ENCODE measurements around the gene DPYSL5. TPM values are rescaled to one million over a fixed set of nuclear protein-coding genes. Genes with fewer than 3 reads are reported as not detected.

DPYSL5 gene
- total and polyA plus RNA-seq, 2 of the 8 experiments (the other 6 are each of a cell fraction or from before 2014, with no cell fraction given): 11.9 to 16.4 TPM

- Histone ChIP-seq H3K79me2 (ENCODE audit: control insufficient read depth in 1 of 2, insufficient read depth in 2 of 2, low read length in 2 of 2) (no peaks in the 10 kb centered on the region), H2BK12ac (ENCODE audit: low read depth, low read length) (no peak overlapping the region), H4K5ac (ENCODE audit: insufficient read length, low read depth, low read length) (no peak overlapping the region), H3K4me3 (ENCODE audit: extremely low read depth in 1 of 4, insufficient read depth in 2 of 4, low read depth in 3 of 4, low read length in 4 of 4) (no peak overlapping the region), H3K27me3 (replicated peaks in 1 of 4; ENCODE audit: control insufficient read depth in 3 of 4, extremely low read depth in 1 of 4, insufficient read depth in 3 of 4, low read length in 3 of 4) (no peaks in the 10 kb centered on the region), H2BK5ac (ENCODE audit: low read depth, low read length) (no peak overlapping the region), H4K20me1 (replicated peaks in 1 of 2; ENCODE audit: control insufficient read depth in 1 of 2, insufficient read depth in 2 of 2, low read length in 2 of 2) (peaks cover 0 to 7% of the 10 kb centered on the region in 2 experiments), H3K36me3 (ENCODE audit: control insufficient read depth in 2 of 4, insufficient read depth in 4 of 4, low read length in 3 of 4) (no peaks in the 10 kb centered on the region), H3K56ac (replicated peaks; ENCODE audit: insufficient read length, low read depth, low read length) (no peak overlapping the region), H3K4me1 (replicated peaks in 1 of 4; ENCODE audit: control insufficient read depth in 3 of 4, insufficient read depth in 4 of 4, low read length in 3 of 4) (no peaks in the 10 kb centered on the region; a peak in 2 of 7 replicates), H3K23ac (ENCODE audit: insufficient read length) (no peak overlapping the region), H2AK5ac (ENCODE audit: low read depth, low read length) (no peak overlapping the region), H3K14ac (ENCODE audit: insufficient read length) (no peak overlapping the region), H3K79me1 (ENCODE audit: low read depth, low read length) (no peaks in the 10 kb centered on the region), H3K9ac (replicated peaks in 1 of 4; ENCODE audit: extremely low read depth in 1 of 4, low read depth in 3 of 4, low read length in 3 of 4) (no peak overlapping the region), H3K9me3 (ENCODE audit: insufficient read depth in 2 of 2, low read depth in 1 of 2, low read length in 1 of 2) (no peaks in the 10 kb centered on the region; a peak in 1 of 4 replicates), H4K91ac (replicated peaks; ENCODE audit: insufficient read length, low read length) (no peak overlapping the region), H3K18ac (ENCODE audit: extremely low read depth, low read length) (no peak overlapping the region), H2BK20ac (ENCODE audit: low read length) (no peak overlapping the region), H3K23me2 (ENCODE audit: low read depth, low read length) (no peaks in the 10 kb centered on the region), H4K8ac (ENCODE audit: extremely low read depth, insufficient read depth, low read length) (no peak overlapping the region), H2BK15ac (ENCODE audit: low read length) (no peak overlapping the region), H3K4me2 (ENCODE audit: insufficient read depth in 1 of 2, low read depth in 2 of 2, low read length in 2 of 2) (no peak overlapping the region), H3K27ac (ENCODE audit: low read depth, low read length) (no peak overlapping the region), H2AFZ (ENCODE audit: low read length) (no peak overlapping the region), H3K4ac (replicated peaks; ENCODE audit: insufficient read length, low read depth, low read length) (no peak overlapping the region), H2BK120ac (replicated peaks; ENCODE audit: low read depth, low read length) (no peak overlapping the region)
- FAIRE-seq (no peak), DNase-seq (ENCODE audit: low read depth in 1 of 2, low spot score in 2 of 2) (no peak)
- ChIA-PET CTCF (ENCODE audit: partially characterized antibody) (interaction anchor here (1.4 kb wide), 1 partner anchor 29 kb away, joined by 3 read pairs; no protein-coding TSS in a partner anchor), POLR2A (ENCODE audit: partially characterized antibody) (no interaction called here)
- 76% methylated on average over 2 of the region's 2 CpGs; no CpG with 5 or more reads in 1 of the 2 experiments for WGBS, 2 experiments (ENCODE audit: extremely low coverage in 1 of 2, insufficient coverage in 1 of 2, insufficient read length in 1 of 2, insufficient replicate concordance in 2 of 2, low coverage in 1 of 2, low lambda C conversion rate in 2 of 2, missing lambda C conversion rate in 1 of 2)
- no peak for TF ChIP-seq PHF8 (conservative IDR thresholded peaks at IDR 0.05; ENCODE audit: low read depth, low read length)
- TF ChIP-seq, protein P1, sequence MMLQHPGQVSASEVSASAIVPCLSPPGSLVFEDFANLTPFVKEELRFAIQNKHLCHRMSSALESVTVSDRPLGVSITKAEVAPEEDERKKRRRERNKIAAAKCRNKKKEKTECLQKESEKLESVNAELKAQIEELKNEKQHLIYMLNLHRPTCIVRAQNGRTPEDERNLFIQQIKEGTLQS (IDR thresholded peaks at IDR 0.05; ENCODE audit: insufficient read depth, low read depth, low read length): no peak
- TF ChIP-seq YY1 (IDR thresholded peaks at IDR 0.05; ENCODE audit: low read depth, low read length): no peak
- TF ChIP-seq POLR2A (IDR thresholded peaks at IDR 0.05; ENCODE audit: control extremely low read depth in 1 of 2, low read depth in 2 of 2, low read length in 2 of 2): no peak
- TF ChIP-seq CHD2 (IDR thresholded peaks at IDR 0.05; ENCODE audit: low read length): no peak
- TF ChIP-seq TEAD4 (IDR thresholded peaks at IDR 0.05; ENCODE audit: low read depth, low read length): no peak
- no peak for TF ChIP-seq BRCA1 (IDR thresholded peaks at IDR 0.05; ENCODE audit: low read depth, low read length)
- no peak for TF ChIP-seq RFX5 (IDR thresholded peaks at IDR 0.05; ENCODE audit: borderline replicate concordance, low read depth, low read length)
- no peak for TF ChIP-seq MAX (IDR thresholded peaks at IDR 0.05)
- TF ChIP-seq, protein P2, sequence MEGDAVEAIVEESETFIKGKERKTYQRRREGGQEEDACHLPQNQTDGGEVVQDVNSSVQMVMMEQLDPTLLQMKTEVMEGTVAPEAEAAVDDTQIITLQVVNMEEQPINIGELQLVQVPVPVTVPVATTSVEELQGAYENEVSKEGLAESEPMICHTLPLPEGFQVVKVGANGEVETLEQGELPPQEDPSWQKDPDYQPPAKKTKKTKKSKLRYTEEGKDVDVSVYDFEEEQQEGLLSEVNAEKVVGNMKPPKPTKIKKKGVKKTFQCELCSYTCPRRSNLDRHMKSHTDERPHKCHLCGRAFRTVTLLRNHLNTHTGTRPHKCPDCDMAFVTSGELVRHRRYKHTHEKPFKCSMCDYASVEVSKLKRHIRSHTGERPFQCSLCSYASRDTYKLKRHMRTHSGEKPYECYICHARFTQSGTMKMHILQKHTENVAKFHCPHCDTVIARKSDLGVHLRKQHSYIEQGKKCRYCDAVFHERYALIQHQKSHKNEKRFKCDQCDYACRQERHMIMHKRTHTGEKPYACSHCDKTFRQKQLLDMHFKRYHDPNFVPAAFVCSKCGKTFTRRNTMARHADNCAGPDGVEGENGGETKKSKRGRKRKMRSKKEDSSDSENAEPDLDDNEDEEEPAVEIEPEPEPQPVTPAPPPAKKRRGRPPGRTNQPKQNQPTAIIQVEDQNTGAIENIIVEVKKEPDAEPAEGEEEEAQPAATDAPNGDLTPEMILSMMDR (IDR thresholded peaks at IDR 0.05; ENCODE audit: control extremely low read depth in 1 of 3, insufficient read depth in 1 of 3, low read depth in 1 of 3, low read length in 3 of 3): no peak
- TF ChIP-seq SAP30 (IDR thresholded peaks at IDR 0.05; ENCODE audit: insufficient read depth, insufficient replicate concordance, low read length): no peak
These were observed 46.2 kb downstream of the DPYSL5 start for GRCh38 chr2:26894136-26894535.
